DMS79 treated with DMSO at 0.1 percent for 48 hours (cell line): ENCODE results near the gene RAB3GAP2.
"Not testable (repeated sequence)": the region's sequence is repeated elsewhere in the genome, so short reads cannot be mapped to it uniquely, and the experiment has no call there.

Experiments
- DNase-seq: peaks from one replicate; lab custom pipeline; 2025; lab: John Stamatoyannopoulos, UW

Gene RAB3GAP2

GRCh38 chr1:220272047-220272840 lies at the start of gene RAB3GAP2:
Gene RAB3GAP2 (minus strand): TSS chr1:220272453. CDS start chr1:220272337, 116 bp downstream.
- peak; percentile 97 for DNase-seq

DNA sequence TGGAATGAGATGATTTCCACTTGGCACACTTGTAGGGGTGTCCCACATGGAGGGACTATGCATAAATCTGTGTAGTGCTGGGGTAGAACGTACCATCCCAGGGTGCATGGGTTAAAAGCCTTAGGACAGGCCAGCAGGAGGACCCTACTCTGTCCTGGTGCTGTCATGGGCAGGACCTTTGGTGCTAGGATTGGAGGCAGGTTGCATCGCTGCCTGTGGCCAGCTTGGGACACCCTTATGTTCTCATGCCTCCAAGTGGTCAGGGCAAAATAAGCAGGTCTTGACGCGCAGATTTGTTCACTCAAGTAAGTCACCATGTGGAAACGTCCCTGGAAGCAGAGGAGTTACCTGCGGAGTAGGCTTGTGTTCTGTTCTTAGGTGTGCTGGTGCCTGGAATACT lies 49.5 kb upstream of the RAB3GAP2 start:
- DNase-seq: no peak

DNA sequence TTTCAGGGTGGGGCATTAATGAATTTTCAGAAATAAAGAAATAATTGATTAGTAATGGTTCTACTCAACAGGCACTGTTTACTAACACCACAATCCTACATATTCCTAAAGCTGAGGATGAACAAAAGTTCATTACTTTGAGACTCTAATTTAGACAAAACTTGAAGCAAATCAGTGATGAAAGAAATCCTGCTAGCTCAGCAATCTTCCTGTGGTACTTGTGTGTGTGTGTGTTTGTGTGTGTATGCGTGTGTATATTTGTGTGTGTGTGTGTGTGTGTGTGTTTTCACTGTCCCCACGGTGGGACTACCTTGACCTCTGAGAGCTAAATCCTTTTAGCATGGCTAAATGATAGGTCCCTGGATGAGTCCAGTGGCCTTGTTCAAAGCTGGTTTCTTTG lies 48.5 kb upstream of the RAB3GAP2 start:
- no peak for DNase-seq

- no peak for DNase-seq
Observed at GRCh38 chr1:220318673-220319072, 46.4 kb upstream of the RAB3GAP2 start.

GRCh38 chr1:220317161-220317560 lies 44.9 kb upstream of the RAB3GAP2 start:
- DNase-seq: no peak

- no peak for DNase-seq
Observed at GRCh38 chr1:220316305-220316704, 44.1 kb upstream of the RAB3GAP2 start.

- peak; percentile 41 for DNase-seq
Observed at GRCh38 chr1:220315070-220315839, 43.0 kb upstream of the RAB3GAP2 start.

GRCh38 chr1:220313576-220313975 lies 41.3 kb upstream of the RAB3GAP2 start:
- DNase-seq: no peak

- DNase-seq: not testable (repeated sequence)
Observed at GRCh38 chr1:220310147-220310546, 37.9 kb upstream of the RAB3GAP2 start.

DNA sequence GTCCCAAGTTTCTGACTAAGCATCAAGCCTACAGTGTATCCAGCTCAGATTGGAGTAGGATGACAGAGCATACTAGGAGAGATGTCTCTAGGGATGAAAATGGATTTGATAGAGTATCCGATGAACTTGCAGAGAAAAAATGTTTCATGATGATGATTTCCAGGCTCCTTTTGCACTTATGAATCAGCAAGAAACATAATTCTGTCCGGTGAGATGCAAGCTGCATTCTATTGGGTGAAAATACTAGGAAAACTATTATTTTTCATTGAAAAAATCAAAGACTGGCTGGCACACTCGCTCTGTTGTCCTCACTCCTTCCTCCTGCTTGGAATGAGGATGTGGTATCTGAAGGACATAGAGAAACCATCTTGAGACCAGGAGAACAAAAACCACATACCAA lies 35.4 kb upstream of the RAB3GAP2 start:
- DNase-seq: no peak

DNA sequence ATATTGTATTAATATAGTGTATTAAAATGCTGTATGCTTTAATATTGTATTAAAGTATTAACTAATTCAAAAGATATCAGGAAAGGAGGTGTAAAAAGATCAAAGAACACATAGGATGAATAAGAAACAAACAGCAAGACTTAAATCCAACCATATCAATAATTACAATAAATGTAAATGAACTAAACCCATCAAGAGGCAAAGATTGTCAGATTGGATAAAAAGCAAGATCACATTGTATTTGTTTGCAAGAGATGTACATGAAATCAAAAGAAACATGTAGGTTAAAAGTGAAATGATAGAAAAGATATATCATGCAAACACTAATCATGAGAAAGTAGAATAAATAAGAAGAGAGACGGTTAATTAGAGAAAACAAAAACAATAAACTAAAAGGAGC lies 34.1 kb upstream of the RAB3GAP2 start:
- DNase-seq: no peak

- DNase-seq: no peak
Observed at GRCh38 chr1:220303871-220304270, 31.6 kb upstream of the RAB3GAP2 start.

GRCh38 chr1:220301630-220302029 lies 29.4 kb upstream of the RAB3GAP2 start:
- DNase-seq: no peak

DNA sequence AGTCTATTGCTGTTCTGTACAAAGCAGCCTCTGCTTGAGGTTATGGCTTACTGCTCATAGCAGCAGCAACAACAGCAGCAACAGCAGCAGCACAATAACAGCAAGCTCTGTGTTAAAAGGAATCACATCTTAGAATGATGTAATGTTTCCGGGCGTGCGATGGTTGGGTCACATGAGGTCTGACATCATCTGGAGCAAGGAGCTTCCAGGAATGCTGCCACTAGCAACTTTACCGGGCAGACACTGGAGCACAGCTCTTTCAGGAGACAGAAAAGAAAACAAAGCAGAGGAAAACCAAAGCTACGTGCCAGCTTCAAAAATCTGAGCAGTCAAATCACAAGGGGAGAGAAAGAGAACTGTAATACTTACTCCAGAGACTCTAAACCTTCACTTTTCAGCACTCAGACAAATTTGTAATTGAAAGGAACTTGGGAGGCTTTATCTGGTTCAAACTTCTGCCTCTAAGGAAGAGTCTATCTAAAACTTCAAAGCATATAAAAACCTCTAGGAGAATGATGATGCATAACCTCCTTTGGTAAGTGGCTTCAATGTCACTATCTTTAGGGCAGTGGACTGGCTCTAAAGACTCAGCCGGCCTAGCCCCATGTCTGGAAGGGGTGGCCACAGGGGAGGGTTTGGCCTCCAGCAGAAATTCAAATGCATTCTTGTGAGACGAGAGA lies 28.3 kb upstream of the RAB3GAP2 start:
- no peak for DNase-seq

- no peak for DNase-seq
Observed at GRCh38 chr1:220299337-220299736, 27.1 kb upstream of the RAB3GAP2 start.

GRCh38 chr1:220298470-220299205 lies 26.4 kb upstream of the RAB3GAP2 start:
- no peak for DNase-seq

DNA sequence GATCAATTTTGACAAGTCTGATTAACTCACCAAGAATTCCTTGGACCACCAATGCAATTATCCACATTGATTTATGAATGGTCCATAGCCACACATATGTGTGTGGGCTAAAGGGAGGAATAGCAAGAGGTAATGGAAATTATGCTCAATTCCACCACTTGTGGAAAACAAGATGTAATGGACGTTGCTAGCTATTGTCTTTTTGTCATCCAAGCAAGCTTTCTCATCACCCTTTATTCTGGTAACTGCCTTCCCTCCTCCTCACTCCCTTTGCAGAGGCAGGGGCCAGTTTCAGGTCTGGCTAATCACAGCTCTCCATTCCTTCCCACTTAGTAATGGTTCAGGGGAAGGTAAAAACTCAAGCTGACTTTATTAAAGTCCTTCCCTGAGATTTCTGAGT lies 24.7 kb upstream of the RAB3GAP2 start:
- no peak for DNase-seq

DNA sequence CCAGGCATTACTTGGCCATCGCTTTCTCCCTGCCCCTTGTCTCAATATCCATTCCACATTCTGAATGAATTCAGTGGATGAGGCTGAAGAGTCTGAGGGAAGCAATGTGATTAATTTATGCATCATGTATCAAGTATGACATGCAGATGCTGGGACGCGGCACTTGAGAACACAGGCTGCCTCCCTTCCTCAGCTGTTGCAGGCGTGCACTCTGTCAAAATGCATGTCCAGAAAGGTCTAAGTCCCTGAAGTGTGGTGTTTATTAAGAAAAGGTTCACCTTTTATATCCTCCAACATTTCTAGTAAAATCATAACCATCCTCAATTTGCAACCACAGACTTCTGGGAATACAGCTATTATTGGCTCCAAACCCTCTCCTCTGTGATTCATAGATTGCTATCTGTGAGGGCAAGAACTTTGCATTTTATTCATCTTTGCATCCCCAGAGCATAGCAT lies 22.6 kb upstream of the RAB3GAP2 start:
- DNase-seq: peak; percentile 46

DNA sequence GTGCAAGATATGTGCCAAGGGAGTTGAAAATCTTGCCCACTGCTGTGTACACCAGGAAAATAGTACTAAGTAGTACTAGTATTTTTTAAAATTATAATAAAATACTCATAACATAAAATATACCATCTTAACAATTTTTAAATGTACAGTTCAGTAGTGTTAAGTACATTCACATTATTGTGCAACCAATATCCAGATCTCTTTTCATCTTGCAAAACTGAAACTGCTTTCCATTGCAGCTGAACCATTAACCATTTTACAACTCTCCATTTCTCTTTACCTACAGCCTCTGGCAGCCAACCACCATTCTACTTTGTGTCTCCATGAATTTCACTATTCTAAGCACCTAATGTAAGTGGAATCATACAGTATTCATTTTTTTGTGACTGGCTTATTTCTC lies 19.3 kb upstream of the RAB3GAP2 start:
- no peak for DNase-seq

GRCh38 chr1:220290140-220290761 lies 18.0 kb upstream of the RAB3GAP2 start:
- DNase-seq: no peak

GRCh38 chr1:220287129-220287528 lies 14.9 kb upstream of the RAB3GAP2 start:
- no peak for DNase-seq
